Calu3 (cell line): ENCODE results near the gene DCHS1. TPM values are rescaled to one million over a fixed set of nuclear protein-coding genes. Genes with fewer than 3 reads are reported as not detected.
"Not testable (repeated sequence)": the region's sequence is repeated elsewhere in the genome, so short reads cannot be mapped to it uniquely, and the experiment has no call there.

Source experiments
- Bru-seq: library from RNA; stranded (reverse); fragments of 400-500 nt; gene quantifications from one replicate; lab custom pipeline; 2021; lab: Mats Ljungman, UMichigan
- BruChase-seq, 2 experiments: library from RNA; stranded (reverse); fragments of 400-500 nt; gene quantifications; one replicate each; lab custom pipeline; 2021; lab: Mats Ljungman, UMichigan
- BruUV-seq: library from RNA; stranded (reverse); fragments of 400-500 nt; replicated peaks from 2 replicates; lab custom pipeline; 2021; lab: Mats Ljungman, UMichigan
- CTCF ChIA-PET: fragments of 300-600 bp; sonication (Branson Sonifier 250); formaldehyde crosslinking; loops from one replicate; lab custom pipeline; 2022; ENCODE audit warnings: antibody characterized with exemption; lab: Charles Lee
- DNase-seq: peaks from one replicate; pipeline ENCODE4 v3.0.0; 2022
- H3K27ac Mint-ChIP-seq: one replicate; pipeline ENCODE4 v1.8.0; 2022; ENCODE audit warnings: mixed read lengths; ENCODE audit not compliant: unreplicated experiment
- H3K27me3 Mint-ChIP-seq: one replicate; pipeline ENCODE4 v1.8.0; 2022; ENCODE audit warnings: mixed read lengths; ENCODE audit not compliant: unreplicated experiment
- H3K36me3 Mint-ChIP-seq: one replicate; pipeline ENCODE4 v1.8.0; 2022; ENCODE audit warnings: mild to moderate bottlenecking, moderate library complexity, mixed read lengths; ENCODE audit not compliant: insufficient read depth, unreplicated experiment
- H3K4me1 Mint-ChIP-seq: one replicate; pipeline ENCODE4 v1.8.0; 2022; ENCODE audit warnings: mild to moderate bottlenecking, low read depth, mixed read lengths; ENCODE audit not compliant: unreplicated experiment
- H3K4me3 Mint-ChIP-seq: one replicate; pipeline ENCODE4 v1.8.0; 2022; ENCODE audit warnings: mild to moderate bottlenecking, low read depth, moderate library complexity, mixed read lengths; ENCODE audit not compliant: unreplicated experiment
- H3K9me3 Mint-ChIP-seq: one replicate; pipeline ENCODE4 v1.8.0; 2022; ENCODE audit warnings: low read depth, mixed read lengths; ENCODE audit not compliant: unreplicated experiment
- CTCF ChIP-seq: fragments of 200-600 bp; IDR thresholded peaks from one replicate; pipeline ENCODE4 v1.8.0; 2022; ENCODE audit warnings: antibody characterized with exemption; ENCODE audit not compliant: unreplicated experiment
- intact Hi-C: fragments of 100-400 bp; cut with micrococcal nuclease; formaldehyde crosslinking; loops from one replicate; pipeline ENCODE4 v1.10.0; 2022; ENCODE audit not compliant: unreplicated experiment
- long read RNA-seq: library from polyadenylated mRNA; stranded (forward); transcript quantifications from one replicate; pipeline ENCODE4 v2.0.0, GENCODE V29; 2022
- total RNA-seq: library from RNA; stranded (reverse); gene quantifications from 2 replicates; pipeline ENCODE4 v1.2.3, GENCODE V29; 2022

The DCHS1 gene, protein sequence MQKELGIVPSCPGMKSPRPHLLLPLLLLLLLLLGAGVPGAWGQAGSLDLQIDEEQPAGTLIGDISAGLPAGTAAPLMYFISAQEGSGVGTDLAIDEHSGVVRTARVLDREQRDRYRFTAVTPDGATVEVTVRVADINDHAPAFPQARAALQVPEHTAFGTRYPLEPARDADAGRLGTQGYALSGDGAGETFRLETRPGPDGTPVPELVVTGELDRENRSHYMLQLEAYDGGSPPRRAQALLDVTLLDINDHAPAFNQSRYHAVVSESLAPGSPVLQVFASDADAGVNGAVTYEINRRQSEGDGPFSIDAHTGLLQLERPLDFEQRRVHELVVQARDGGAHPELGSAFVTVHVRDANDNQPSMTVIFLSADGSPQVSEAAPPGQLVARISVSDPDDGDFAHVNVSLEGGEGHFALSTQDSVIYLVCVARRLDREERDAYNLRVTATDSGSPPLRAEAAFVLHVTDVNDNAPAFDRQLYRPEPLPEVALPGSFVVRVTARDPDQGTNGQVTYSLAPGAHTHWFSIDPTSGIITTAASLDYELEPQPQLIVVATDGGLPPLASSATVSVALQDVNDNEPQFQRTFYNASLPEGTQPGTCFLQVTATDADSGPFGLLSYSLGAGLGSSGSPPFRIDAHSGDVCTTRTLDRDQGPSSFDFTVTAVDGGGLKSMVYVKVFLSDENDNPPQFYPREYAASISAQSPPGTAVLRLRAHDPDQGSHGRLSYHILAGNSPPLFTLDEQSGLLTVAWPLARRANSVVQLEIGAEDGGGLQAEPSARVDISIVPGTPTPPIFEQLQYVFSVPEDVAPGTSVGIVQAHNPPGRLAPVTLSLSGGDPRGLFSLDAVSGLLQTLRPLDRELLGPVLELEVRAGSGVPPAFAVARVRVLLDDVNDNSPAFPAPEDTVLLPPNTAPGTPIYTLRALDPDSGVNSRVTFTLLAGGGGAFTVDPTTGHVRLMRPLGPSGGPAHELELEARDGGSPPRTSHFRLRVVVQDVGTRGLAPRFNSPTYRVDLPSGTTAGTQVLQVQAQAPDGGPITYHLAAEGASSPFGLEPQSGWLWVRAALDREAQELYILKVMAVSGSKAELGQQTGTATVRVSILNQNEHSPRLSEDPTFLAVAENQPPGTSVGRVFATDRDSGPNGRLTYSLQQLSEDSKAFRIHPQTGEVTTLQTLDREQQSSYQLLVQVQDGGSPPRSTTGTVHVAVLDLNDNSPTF (N-terminal part only)
- 0.02 TPM in 1 of 2 replicates, not detected in the other for total RNA-seq
- Bru-seq, nascent RNA = percentile 3 among the genes with signal in this experiment
- percentile 12 among the genes with signal in this experiment for BruChase-seq, experiment 1, labeled RNA remaining after a 6-hour chase
- percentile 15 among the genes with signal in this experiment for BruChase-seq, experiment 2, labeled RNA remaining after a 2-hour chase
- long read RNA-seq = 0 reads

GRCh38 chr11:6655790-6656583, at the start of gene DCHS1:
TSS of gene DCHS1 (minus strand) at chr11:6655809. CDS start at chr11:6641613, 14,196 bp downstream.
- intact Hi-C loops = no loop called here
- no peak for DNase-seq
- Mint-ChIP-seq H3K27ac (no peak within 1 kb of the TSS), H3K4me1 (no peaks in the 10 kb centered on the region), H3K36me3 (no peaks in the 10 kb centered on the region), H3K9me3 (no peaks in the 10 kb centered on the region), H3K4me3 (peak within 1 kb of the TSS; percentile 38), H3K27me3 (no peaks in the 10 kb centered on the region)
- BruUV-seq = no TSS peak
- CTCF ChIA-PET = interaction anchor here (0.7 kb wide), 1 partner anchor 87 kb away, joined by 3 read pairs; no protein-coding TSS in a partner anchor
- TF ChIP-seq CTCF = no peak

GRCh38 chr11:6703247-6704063, 47.8 kb upstream of the DCHS1 start:
- H3K9me3 Mint-ChIP-seq = no peaks in the 10 kb centered on the region
- no TSS peak for BruUV-seq
- peak; percentile 33 for TF ChIP-seq CTCF
- H3K36me3 Mint-ChIP-seq = no peaks in the 10 kb centered on the region
- no peak overlapping the region for H3K27ac Mint-ChIP-seq
- DNase-seq = peak; percentile 59
- no peaks in the 10 kb centered on the region for H3K4me1 Mint-ChIP-seq
- intact Hi-C loops = loop anchor here (1.0 kb wide), 1 partner anchor 54 kb away; no protein-coding TSS in a partner anchor
- H3K4me3 Mint-ChIP-seq = no peak overlapping the region
- H3K27me3 Mint-ChIP-seq = peaks cover 42% of the 10 kb centered on the region
- CTCF ChIA-PET = interaction anchor here (0.8 to 1.3 kb wide), 2 partner anchors 20 to 54 kb away, joined by 3 to 5 read pairs; partner anchors contain the start of gene MRPL17

DNA sequence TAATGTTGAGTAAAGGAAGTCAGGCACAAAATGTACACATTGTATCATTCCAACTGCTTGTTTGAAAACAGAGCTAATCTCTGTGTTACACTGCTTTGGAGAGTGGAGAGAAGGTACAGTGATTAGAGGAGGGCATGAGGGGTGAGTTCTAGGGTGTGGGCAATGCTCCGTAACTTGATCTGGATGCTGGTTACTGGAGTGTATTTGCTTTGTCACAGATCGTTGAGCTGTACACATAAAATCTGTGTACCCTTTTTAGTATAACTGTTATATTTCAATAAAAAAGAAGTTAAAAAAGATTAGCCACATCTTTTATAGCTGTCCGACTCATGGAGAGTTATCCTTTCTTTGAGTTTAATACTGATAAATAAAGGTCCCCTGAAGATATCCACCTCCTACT, 46.3 kb upstream of the DCHS1 start:
- intact Hi-C loops, CTCF ChIA-PET, DNase-seq, BruUV-seq, H3K4me3 Mint-ChIP-seq, H3K4me1 Mint-ChIP-seq, H3K9me3 Mint-ChIP-seq, H3K27ac Mint-ChIP-seq, H3K36me3 Mint-ChIP-seq: not testable (repeated sequence)
- peaks cover 34% of the 10 kb centered on the region for H3K27me3 Mint-ChIP-seq
